A673 (cell line): ENCODE measurements around the gene ARHGAP1.

Experiments used
- EZH2 ChIP-seq: fragments of 200-600 bp; sonication (generic); IDR thresholded peaks from 2 replicates; pipeline ENCODE4 v1.6.1; 2017; ENCODE audit warnings: borderline replicate concordance, low read depth, mild to moderate bottlenecking, mixed read lengths, antibody characterized with exemption, low read length; ENCODE audit not compliant: poor library complexity, severe bottlenecking
- TF ChIP-seq, protein P1 (sequence below): fragments of 300-800, 200-600 bp; sonication (generic); conservative IDR thresholded peaks from 2 replicates; pipeline ENCODE4 v1.5.1; 2017; ENCODE audit warnings: low read depth, mild to moderate bottlenecking, antibody characterized with exemption, low read length, moderate library complexity, mixed read lengths

DNA sequence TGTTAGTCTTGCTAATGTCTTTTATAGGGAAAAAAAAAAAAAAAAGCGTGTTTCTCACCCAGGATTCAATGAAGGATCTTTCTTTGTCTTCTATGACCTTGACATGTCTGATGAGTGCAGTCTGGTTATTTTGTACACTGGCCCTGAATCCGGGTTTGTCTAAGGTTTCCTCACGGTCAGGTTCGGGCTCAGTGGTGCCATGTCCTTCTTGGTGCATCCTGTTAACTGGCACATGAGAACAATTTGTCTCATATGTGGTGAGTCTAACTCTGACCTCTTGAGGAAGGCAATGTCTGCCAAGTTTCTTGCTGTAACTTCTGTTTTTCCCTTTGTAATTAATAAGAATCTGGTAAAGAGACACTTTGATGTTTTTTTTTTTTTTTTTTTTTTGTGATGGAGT lies 31.1 kb upstream of the ARHGAP1 start:
- TF ChIP-seq, protein P1, sequence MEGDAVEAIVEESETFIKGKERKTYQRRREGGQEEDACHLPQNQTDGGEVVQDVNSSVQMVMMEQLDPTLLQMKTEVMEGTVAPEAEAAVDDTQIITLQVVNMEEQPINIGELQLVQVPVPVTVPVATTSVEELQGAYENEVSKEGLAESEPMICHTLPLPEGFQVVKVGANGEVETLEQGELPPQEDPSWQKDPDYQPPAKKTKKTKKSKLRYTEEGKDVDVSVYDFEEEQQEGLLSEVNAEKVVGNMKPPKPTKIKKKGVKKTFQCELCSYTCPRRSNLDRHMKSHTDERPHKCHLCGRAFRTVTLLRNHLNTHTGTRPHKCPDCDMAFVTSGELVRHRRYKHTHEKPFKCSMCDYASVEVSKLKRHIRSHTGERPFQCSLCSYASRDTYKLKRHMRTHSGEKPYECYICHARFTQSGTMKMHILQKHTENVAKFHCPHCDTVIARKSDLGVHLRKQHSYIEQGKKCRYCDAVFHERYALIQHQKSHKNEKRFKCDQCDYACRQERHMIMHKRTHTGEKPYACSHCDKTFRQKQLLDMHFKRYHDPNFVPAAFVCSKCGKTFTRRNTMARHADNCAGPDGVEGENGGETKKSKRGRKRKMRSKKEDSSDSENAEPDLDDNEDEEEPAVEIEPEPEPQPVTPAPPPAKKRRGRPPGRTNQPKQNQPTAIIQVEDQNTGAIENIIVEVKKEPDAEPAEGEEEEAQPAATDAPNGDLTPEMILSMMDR = no peak
- no peak for TF ChIP-seq EZH2
